Tibial artery (tissue), 4 donors: Measurements from ENCODE around the gene IL24.
"Not testable (repeated sequence)": the region's sequence is repeated elsewhere in the genome, so short reads cannot be mapped to it uniquely, and the experiment has no call there.

ENCODE experiments used
- DNase-seq, 2 donors: peaks; one replicate each; pipeline ENCODE4 v3.0.0-alpha.2; 2019
- H3K27ac ChIP-seq, 2 donors: fragments of 200-600 bp; sonication (generic) in 1 of 2; 1 replicate in 1 of 2; 2 replicates in 1 of 2; pipeline ENCODE4 v1.5.1; 2018 to 2019; ENCODE audit warnings: mild to moderate bottlenecking in 1 of 2
- H3K27me3 ChIP-seq, 2 donors: fragments of 200-600 bp; sonication (generic) in 1 of 2; one replicate each; pipeline versions ENCODE4 v1.5.1 to v1.6.0; 2016 to 2019
- H3K36me3 ChIP-seq, 3 donors: fragments of 200-600 bp; sonication (generic) in 2 of 3; one replicate each; pipeline ENCODE4 v1.5.1; 2016 to 2019; ENCODE audit warnings: mild to moderate bottlenecking in 2 of 3
- H3K4me1 ChIP-seq, 4 donors: fragments of 200-600 bp; sonication (generic) in 2 of 4; 1 replicate in 3 of 4; 2 replicates in 1 of 4; pipeline ENCODE4 v1.5.1; 2016 to 2019
- H3K4me3 ChIP-seq, 2 donors: fragments of 200-600 bp; sonication (generic) in 1 of 2; 1 replicate in 1 of 2; 2 replicates in 1 of 2; pipeline ENCODE4 v1.5.1; 2018 to 2019; ENCODE audit warnings: mild to moderate bottlenecking in 2 of 2
- H3K9me3 ChIP-seq, 3 donors: fragments of 200-600 bp; sonication (generic) in 1 of 3; one replicate each; pipeline ENCODE4 v1.5.1; 2016 to 2019
- CTCF ChIP-seq, 2 experiments: fragments of 200-600 bp in 1 of 2; fragments of 450-650 bp in 1 of 2; IDR thresholded peaks; one replicate each; pipeline ENCODE4 v1.5.1; 2017 to 2019; ENCODE audit warnings: antibody characterized with exemption in 2 of 2, mild to moderate bottlenecking in 1 of 2, moderate library complexity in 1 of 2
- intact Hi-C: fragments of 100-400 bp; cut with DNase I; formaldehyde crosslinking; loops from one replicate; pipeline ENCODE4 v1.15.0; 2023; ENCODE audit warnings: low total_unique reads

IL24 gene

GRCh38 chr1:206897175-206897574 is at the start of gene IL24:
IL24 (plus strand) TSS chr1:206897443; CDS start chr1:206897833, 390 bp downstream.
- DNase-seq: no peak
- H3K36me3 ChIP-seq: no peaks in the 10 kb centered on the region
- H3K27me3 ChIP-seq: no peaks in the 10 kb centered on the region
- no peak for TF ChIP-seq CTCF (IDR thresholded peaks at IDR 0.05)
- no peak within 1 kb of the TSS for H3K4me3 ChIP-seq
- no peak within 1 kb of the TSS for H3K27ac ChIP-seq
- intact Hi-C loops: no loop called here
- no peaks in the 10 kb centered on the region for H3K4me1 ChIP-seq
- H3K9me3 ChIP-seq: no peaks in the 10 kb centered on the region

GRCh38 chr1:206847946-206848345 is 49.3 kb upstream of the IL24 start:
- H3K4me3 ChIP-seq: no peak overlapping the region
- no peaks in the 10 kb centered on the region for H3K36me3 ChIP-seq
- no peak for DNase-seq
- H3K27me3 ChIP-seq: peaks cover 0 to 11% of the 10 kb centered on the region in 2 donors
- no peak for TF ChIP-seq CTCF (IDR thresholded peaks at IDR 0.05)
- no peaks in the 10 kb centered on the region for H3K4me1 ChIP-seq
- peaks cover 0 to 4% (median 0%) of the 10 kb centered on the region in 3 donors for H3K9me3 ChIP-seq
- no peak overlapping the region for H3K27ac ChIP-seq
- intact Hi-C loops: no loop called here

GRCh38 chr1:206850401-206850800 is 46.8 kb upstream of the IL24 start:
- H3K27me3 ChIP-seq: peaks cover 0 to 7% of the 10 kb centered on the region in 2 donors
- H3K27ac ChIP-seq: no peak overlapping the region
- intact Hi-C loops: no loop called here
- peaks cover 0 to 4% (median 3%) of the 10 kb centered on the region in 3 donors for H3K9me3 ChIP-seq
- no peaks in the 10 kb centered on the region for H3K36me3 ChIP-seq
- H3K4me3 ChIP-seq: no peak overlapping the region
- DNase-seq: no peak
- TF ChIP-seq CTCF (IDR thresholded peaks at IDR 0.05): no peak
- H3K4me1 ChIP-seq: no peaks in the 10 kb centered on the region

GRCh38 chr1:206851341-206852010 is 45.8 kb upstream of the IL24 start:
- no peak for TF ChIP-seq CTCF (IDR thresholded peaks at IDR 0.05)
- Histone ChIP-seq H3K4me1 (no peaks in the 10 kb centered on the region), H3K27ac (no peak overlapping the region), H3K4me3 (no peak overlapping the region), H3K27me3 (peaks cover 0 to 7% of the 10 kb centered on the region in 2 donors), H3K36me3 (no peaks in the 10 kb centered on the region), H3K9me3 (peaks cover 0 to 4% (median 3%) of the 10 kb centered on the region in 3 donors)
- intact Hi-C loops: no loop called here
- no peak for DNase-seq

GRCh38 chr1:206852662-206853061 is 44.6 kb upstream of the IL24 start:
- intact Hi-C loops: not testable (repeated sequence)

GRCh38 chr1:206853696-206854095 is 43.5 kb upstream of the IL24 start:
- H3K27me3 ChIP-seq, H3K36me3 ChIP-seq, H3K4me1 ChIP-seq, H3K9me3 ChIP-seq, H3K4me3 ChIP-seq, H3K27ac ChIP-seq, intact Hi-C loops, DNase-seq: not testable (repeated sequence)

More at GRCh38 chr1:206852662-206853061, 44.6 kb upstream of the IL24 start:
- not testable (repeated sequence) for H3K27ac ChIP-seq, H3K4me1 ChIP-seq, H3K36me3 ChIP-seq, DNase-seq, H3K4me3 ChIP-seq, H3K9me3 ChIP-seq, H3K27me3 ChIP-seq
